GM12875 (cell line): Measurements from ENCODE around the gene LPAR3.

Source experiments
- H3K4me3 ChIP-seq: one replicate; pipeline ENCODE4 v1.5.1; 2011; ENCODE audit warnings: low read depth, low read length, control low read depth
- CTCF ChIP-seq: IDR thresholded peaks from 2 replicates; pipeline ENCODE4 v1.5.1; 2011; ENCODE audit warnings: low read depth, mild to moderate bottlenecking, control low read depth, inconsistent platforms, low read length, moderate library complexity, borderline replicate concordance; ENCODE audit not compliant: insufficient read depth

Gene LPAR3

DNA sequence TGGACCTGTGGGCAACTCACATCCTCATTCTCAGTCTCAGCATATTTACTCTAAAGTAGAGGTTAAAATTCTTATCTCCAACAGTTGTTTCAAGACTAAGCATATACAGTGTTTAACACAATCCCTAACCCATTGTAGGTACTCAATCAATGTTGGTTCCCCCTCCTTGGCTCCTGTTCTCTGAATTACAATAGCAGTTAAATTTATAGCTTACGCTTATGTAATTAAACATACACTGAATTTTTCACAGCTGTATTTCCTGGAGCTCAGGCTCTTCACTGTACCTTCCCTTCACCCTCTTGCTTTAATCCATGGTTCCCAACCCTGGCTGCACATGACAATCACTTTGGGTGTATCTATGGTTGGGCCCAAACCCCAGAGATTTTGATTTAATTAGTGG, 89.4 kb downstream of the LPAR3 start:
- no peak for TF ChIP-seq CTCF
- no peak overlapping the region for H3K4me3 ChIP-seq

- H3K4me3 ChIP-seq = no peak overlapping the region
- TF ChIP-seq CTCF = no peak
Observed at GRCh38 chr1:84802567-84803232, 90.3 kb downstream of the LPAR3 start.

DNA sequence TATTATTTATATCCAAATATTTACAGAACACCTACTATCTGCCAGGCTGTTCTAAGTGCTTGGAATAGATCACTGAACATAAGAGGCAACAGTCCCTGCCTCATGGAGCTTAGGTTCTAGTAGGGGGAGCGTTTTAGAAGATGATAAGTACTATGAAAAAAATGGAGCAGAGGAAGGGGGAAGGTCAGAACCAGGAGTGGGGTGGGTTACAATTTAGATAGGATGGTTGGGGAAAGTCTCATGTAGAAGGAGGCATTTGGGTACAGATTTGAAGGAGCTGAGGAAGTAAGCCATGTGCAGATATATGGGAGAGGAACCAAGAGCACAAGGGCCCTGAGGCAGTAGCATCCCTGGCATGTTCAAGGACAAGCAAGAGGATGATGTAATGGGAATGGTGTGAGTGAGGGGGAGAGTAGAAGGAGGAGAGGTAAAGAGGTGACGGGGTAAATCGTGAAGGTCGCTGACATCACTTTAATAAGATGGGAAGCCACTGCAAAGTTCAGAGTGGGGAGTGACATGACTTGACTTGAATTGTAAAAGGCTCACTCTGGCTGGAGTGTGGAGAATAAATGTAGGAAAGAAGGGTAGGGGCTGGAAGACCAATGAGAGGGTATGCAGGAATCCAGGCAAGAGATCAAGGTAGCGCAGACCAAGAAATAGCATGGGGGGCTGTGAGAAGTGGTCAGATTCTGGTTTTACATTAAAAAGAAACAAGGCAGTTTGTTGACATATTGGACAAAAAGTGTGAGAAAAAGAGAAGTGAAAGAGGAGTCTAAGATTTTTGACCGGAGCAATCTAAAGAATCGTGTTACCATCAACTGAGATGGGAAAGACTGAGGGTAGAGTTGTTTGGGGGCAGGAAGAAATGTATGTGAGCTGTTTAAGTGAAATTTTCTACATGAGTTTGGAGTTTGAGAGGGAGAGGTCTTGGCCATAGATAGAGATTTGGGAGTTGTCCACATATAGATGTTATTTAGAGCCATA, 92.6 kb downstream of the LPAR3 start:
- H3K4me3 ChIP-seq = no peak overlapping the region
- no peak for TF ChIP-seq CTCF

DNA sequence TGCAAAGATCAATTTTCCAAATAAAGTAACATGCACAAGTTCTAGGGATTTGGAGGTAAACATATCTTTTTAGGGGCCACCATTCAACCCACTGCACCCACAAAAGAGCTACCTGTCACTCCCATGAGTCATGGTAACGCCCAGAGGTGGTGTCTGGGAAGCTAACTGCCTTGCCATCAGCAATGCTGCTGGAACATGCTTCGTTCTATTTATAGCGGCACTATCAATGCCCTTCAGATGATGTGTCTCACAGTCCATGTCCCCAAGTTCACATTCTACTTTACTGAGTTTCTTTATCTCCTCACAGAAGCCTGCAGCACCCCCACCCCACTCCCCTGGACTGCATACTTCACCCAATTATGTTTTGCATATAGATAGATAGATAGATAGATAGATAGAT, 95.4 kb downstream of the LPAR3 start:
- H3K4me3 ChIP-seq = no peak overlapping the region
- no peak for TF ChIP-seq CTCF

GRCh38 chr1:84795966-84796600, 96.9 kb downstream of the LPAR3 start:
- no peak overlapping the region for H3K4me3 ChIP-seq
- TF ChIP-seq CTCF = no peak

DNA sequence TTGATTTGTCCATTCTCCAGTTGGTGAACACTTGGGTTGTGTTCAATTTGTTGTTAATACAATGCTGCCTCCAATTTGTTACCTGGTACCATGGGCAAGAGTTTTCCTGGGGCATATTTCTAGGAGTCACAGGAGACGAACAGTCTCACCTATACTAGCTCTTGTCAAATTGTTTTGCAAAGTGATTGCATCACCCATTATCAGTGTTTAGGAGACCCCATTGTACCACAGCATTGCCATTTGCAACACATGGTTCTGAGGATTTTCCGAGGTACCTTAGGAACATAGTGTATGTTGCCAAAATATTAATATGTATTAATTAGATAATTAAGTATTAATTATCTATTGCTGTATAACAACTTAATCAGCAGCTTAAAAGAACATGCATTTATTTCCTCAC, 97.8 kb downstream of the LPAR3 start:
- TF ChIP-seq CTCF = no peak
- no peak overlapping the region for H3K4me3 ChIP-seq
